Islet precursor cell (in vitro differentiated cells): ENCODE data around the gene UBE2G2.

Experiments
- DNase-seq: peaks from one replicate; pipeline ENCODE4 v3.0.0-alpha.2; 2018

The UBE2G2 gene

GRCh38 chr21:44814498-44815023 lies 12.9 kb upstream of the UBE2G2 start:
- DNase-seq: no peak

- no peak for DNase-seq
These were observed 12.1 kb upstream of the UBE2G2 start for GRCh38 chr21:44813727-44814126.

- no peak for DNase-seq
These were observed 11.5 kb upstream of the UBE2G2 start for GRCh38 chr21:44813149-44813548.

GRCh38 chr21:44812640-44813039 lies 11.0 kb upstream of the UBE2G2 start:
- no peak for DNase-seq

GRCh38 chr21:44810779-44811178 lies 9.2 kb upstream of the UBE2G2 start:
- no peak for DNase-seq

- DNase-seq: no peak
These were observed 4.2 kb upstream of the UBE2G2 start for GRCh38 chr21:44805859-44806258.

GRCh38 chr21:44805226-44805625 lies 3.6 kb upstream of the UBE2G2 start:
- no peak for DNase-seq

- DNase-seq: no peak
These were observed 3.1 kb upstream of the UBE2G2 start for GRCh38 chr21:44804762-44805161.

GRCh38 chr21:44803651-44804050 lies 2.0 kb upstream of the UBE2G2 start:
- no peak for DNase-seq

GRCh38 chr21:44802396-44803153 lies 955 bp upstream of the UBE2G2 start:
- no peak for DNase-seq

- no peak for DNase-seq
These were observed 601 bp downstream of the UBE2G2 start for GRCh38 chr21:44800971-44801467.

GRCh38 chr21:44800103-44800502 lies 1.5 kb downstream of the UBE2G2 start:
- no peak for DNase-seq

GRCh38 chr21:44799646-44800045 lies 2.0 kb downstream of the UBE2G2 start:
- DNase-seq: no peak

- DNase-seq: no peak
These were observed 3.8 kb downstream of the UBE2G2 start for GRCh38 chr21:44797775-44798174.

GRCh38 chr21:44795342-44795741 lies 6.3 kb downstream of the UBE2G2 start:
- DNase-seq: peak; percentile 15

GRCh38 chr21:44793592-44794374 lies 7.8 kb downstream of the UBE2G2 start:
- DNase-seq: peak; percentile 13

- peak; percentile 72 for DNase-seq
These were observed 8.7 kb downstream of the UBE2G2 start for GRCh38 chr21:44792702-44793591.

GRCh38 chr21:44791993-44792392 lies 9.6 kb downstream of the UBE2G2 start:
- no peak for DNase-seq

GRCh38 chr21:44791246-44791645 lies 10.4 kb downstream of the UBE2G2 start:
- peak; percentile 28 for DNase-seq

GRCh38 chr21:44790368-44790767 lies 11.3 kb downstream of the UBE2G2 start:
- peak; percentile 4 for DNase-seq

GRCh38 chr21:44789880-44790279 lies 11.7 kb downstream of the UBE2G2 start:
- DNase-seq: no peak

GRCh38 chr21:44785620-44786335 lies 15.8 kb downstream of the UBE2G2 start:
- peak; percentile 27 for DNase-seq
